Retinal pigment epithelial cell (primary cell): ENCODE data around the gene SLCO2A1.

Experiments used
- DNase-seq: peaks from one replicate; pipeline ENCODE4 v3.0.0-alpha.2; 2010; ENCODE audit warnings: low read depth
- H3K4me3 ChIP-seq: 2 replicates; pipeline ENCODE4 v1.5.1; 2011; ENCODE audit warnings: mild to moderate bottlenecking, low read length, control low read depth, moderate library complexity
- CTCF ChIP-seq: conservative IDR thresholded peaks from 2 replicates; pipeline ENCODE4 v1.5.1; 2011; ENCODE audit warnings: low read depth, low read length, control low read depth, inconsistent platforms

SLCO2A1 gene

GRCh38 chr3:133938770-133939462 lies 90.8 kb downstream of the SLCO2A1 start:
- no peak for DNase-seq
- TF ChIP-seq CTCF: peak; percentile 8
- H3K4me3 ChIP-seq: no peak overlapping the region

- no peak for TF ChIP-seq CTCF
- no peak for DNase-seq
- no peak overlapping the region for H3K4me3 ChIP-seq
Observed at GRCh38 chr3:133937756-133938601, 91.7 kb downstream of the SLCO2A1 start.

GRCh38 chr3:133937061-133937686 lies 92.6 kb downstream of the SLCO2A1 start:
- no peak for TF ChIP-seq CTCF
- DNase-seq: no peak
- H3K4me3 ChIP-seq: no peak overlapping the region

GRCh38 chr3:133935843-133936769 lies 93.6 kb downstream of the SLCO2A1 start:
- no peak overlapping the region for H3K4me3 ChIP-seq
- TF ChIP-seq CTCF: no peak
- DNase-seq: no peak

GRCh38 chr3:133934996-133935842 lies 94.5 kb downstream of the SLCO2A1 start:
- no peak for TF ChIP-seq CTCF
- no peak for DNase-seq
- H3K4me3 ChIP-seq: no peak overlapping the region
